CD4-positive, alpha-beta T cell treated with Interleukin-15 for 4 hours (primary cell): ENCODE measurements around the gene EXOSC10.
"Not testable (repeated sequence)": the region's sequence is repeated elsewhere in the genome, so short reads cannot be mapped to it uniquely, and the experiment has no call there.

Experiments used
- DNase-seq: peaks from one replicate; pipeline ENCODE4 v3.0.0-alpha.2; 2020; ENCODE audit warnings: low spot score

EXOSC10 gene

GRCh38 chr1:11044086-11044848 lies 55.4 kb downstream of the EXOSC10 start:
- DNase-seq = no peak

- no peak for DNase-seq
Observed at GRCh38 chr1:11042995-11043874, 56.4 kb downstream of the EXOSC10 start.

DNA sequence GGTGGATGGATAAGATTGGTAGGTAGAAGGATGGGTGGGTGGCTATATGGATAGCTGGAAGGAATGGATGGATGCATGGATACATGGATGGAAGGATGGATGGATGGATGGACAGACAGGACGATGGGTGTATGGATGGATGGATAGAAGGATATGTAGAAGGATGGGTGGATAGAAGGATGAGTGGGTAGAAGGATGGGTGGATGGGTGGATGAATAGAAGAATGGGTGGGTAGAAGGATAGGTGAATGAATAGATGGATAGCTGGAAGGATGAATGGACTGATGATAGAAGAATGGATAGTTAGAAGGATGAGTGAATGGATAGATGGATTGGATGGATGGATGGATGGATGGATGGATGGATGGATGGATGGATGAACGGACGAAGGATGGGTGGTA lies 57.6 kb downstream of the EXOSC10 start:
- DNase-seq = no peak

DNA sequence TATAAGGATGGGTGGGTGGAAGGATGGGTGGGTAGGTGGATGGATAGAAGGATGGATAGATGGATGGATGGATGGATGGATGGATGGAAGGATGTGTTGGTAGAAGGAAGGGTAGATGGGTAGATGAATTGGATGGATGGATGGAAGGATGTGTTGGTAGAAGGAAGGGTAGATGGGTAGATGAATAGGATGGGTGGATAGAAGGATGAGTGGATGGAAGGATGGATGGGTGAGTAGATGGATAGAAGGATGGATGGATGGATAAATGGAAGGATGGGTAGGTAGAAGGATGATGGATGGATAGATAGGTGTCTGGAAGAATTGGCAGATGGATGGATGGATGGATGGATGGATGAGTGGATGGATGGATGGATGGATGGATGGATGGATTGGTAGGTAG lies 58.6 kb downstream of the EXOSC10 start:
- no peak for DNase-seq

- not testable (repeated sequence) for DNase-seq
Observed at GRCh38 chr1:11040105-11040429, 59.6 kb downstream of the EXOSC10 start.

GRCh38 chr1:11039351-11040104 lies 60.1 kb downstream of the EXOSC10 start:
- DNase-seq = no peak

DNA sequence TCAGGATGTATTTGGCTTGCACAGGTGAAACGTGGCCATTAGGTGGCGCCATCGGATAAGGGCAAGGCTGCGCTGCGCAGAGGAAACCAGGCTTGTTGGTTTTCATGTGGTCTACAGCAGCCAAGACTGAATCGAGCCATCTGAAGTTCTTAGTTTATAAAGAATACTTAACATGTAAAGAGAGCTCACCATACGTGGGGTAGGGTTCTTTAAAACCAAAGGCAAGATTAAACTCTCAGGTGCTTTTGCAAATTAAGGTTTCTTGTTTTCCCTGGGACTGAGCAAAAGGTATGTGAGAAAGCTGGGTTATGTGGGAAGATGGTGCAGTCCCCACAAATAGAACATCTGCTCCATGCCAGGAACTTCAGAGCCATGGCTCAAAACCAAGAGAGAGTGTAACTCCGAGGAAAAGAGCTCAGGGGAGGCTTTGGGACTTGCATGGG lies 61.9 kb downstream of the EXOSC10 start:
- DNase-seq = peak; percentile 89

DNA sequence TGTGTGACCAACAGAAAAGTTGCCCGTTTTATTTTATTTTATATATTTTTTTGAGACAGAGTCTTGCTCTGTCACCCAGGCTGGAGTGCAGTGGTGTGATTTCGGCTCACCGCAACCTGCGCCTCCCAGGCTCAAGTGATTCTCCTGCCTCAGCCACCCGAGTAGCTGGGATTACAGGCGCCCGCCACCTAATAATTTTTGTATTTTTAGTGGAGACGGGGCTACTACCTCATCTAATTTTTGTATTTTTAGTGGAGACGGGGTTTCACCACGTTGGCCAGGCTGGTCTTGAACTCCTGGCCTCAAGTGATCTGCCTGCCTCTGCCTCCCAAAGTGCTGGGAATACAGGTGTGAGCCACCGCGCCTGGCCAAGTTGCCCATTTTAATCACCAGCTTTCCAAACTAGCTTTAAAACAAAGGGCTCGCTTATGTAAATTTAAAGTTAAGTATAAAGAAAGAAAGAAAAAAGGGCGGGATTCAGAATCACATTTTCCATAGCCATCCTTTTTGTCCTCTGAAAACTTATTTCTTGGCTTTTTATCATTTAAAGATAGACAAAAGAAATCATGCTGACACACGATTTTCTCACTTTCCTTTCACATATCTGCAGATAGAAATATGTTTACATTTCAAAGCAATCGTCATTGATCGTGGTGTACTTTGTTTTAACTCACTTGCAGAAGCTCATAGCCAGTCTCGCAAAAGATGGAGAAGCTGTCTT lies 62.5 kb downstream of the EXOSC10 start:
- not testable (repeated sequence) for DNase-seq

DNA sequence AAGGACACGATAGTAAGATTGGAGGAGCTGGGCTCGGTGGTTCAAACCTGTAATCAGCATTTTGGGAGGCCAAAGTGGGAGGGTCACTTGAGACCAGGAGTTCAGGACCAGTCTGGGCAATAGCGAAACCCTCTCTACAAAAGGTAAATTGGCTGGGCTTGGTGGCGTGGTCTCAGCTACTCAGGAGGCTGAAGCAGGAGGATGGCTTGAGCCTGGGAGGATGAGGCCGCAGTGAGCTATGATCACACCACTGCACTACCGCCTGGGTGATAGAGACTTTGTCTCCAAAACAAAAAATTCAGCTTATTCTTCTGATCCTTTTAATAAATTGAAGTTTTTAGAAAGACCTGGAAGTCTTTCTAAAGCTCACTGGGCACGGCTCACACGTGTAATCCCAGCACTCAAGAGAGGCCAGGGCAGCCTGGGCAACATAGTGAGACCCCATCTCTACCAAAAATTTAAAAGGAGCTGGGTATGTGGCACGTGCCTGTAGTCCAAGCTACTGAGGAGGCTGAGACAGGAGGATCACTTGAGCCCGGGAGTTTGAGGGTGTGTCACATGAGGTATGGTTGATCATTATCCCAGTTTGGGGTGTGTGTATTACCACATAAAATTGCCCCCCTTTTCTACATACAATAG lies 67.9 kb downstream of the EXOSC10 start:
- DNase-seq = no peak

DNA sequence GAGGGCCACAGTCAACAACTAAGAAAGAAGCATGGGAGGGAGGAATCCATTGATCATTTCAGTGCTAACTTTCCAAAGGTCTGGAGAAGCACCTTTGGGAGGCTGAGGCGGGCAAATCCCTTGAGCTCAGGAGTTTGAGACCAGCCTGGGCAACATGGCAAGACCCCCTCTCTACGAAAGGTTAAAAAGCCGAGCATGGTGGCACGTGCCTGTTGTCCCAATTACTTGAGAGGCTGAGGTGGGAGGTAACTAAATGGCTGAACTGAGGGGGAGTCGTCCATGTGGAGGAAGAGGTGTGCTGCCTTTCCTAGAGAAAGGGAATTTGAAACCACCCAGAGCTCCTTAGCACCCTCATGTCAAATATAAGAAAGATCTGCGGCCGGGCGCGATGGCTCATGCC lies 68.8 kb downstream of the EXOSC10 start:
- no peak for DNase-seq

DNA sequence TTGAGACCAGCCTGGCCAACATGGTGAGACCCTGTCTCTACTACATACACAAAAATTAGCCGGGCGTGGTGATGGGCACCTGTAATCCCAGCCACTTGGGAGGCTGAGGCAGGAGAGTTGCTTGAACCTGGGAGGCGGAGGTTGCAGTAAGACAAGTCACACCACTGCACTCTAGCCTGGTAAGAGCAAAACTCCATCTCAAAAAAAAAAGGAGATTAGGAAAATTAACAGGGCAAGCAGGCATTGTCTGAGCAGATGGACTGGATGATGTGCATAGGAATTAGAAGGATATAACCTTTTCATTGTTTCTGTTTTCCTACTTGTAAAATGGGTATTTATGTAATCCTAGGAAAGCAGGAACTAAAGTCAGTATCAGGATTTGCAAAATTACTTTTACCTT lies 71.7 kb downstream of the EXOSC10 start:
- no peak for DNase-seq

- DNase-seq = no peak
Observed at GRCh38 chr1:11027316-11027715, 72.4 kb downstream of the EXOSC10 start.

- DNase-seq = no peak
Observed at GRCh38 chr1:11026903-11027302, 72.8 kb downstream of the EXOSC10 start.

DNA sequence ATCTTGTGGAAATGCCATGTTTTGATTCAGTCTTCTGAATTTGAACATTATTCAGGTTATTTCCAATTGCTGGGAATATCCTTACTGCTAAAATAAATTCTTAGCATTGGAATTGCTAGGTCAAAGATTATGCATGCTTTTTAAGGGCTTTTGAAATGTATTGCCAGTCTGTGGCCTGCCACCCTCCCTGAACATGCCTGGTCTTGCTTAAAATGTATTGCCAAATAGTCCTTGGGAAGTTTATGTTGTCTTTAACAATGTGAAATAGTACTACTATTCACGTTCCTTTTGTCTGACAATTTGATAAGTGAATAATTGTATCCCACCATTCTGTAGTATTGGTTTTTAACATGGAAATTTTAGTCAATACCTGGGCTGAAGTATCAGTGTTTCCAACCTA lies 73.6 kb downstream of the EXOSC10 start:
- DNase-seq = no peak

- no peak for DNase-seq
Observed at GRCh38 chr1:11025618-11026017, 74.1 kb downstream of the EXOSC10 start.

DNA sequence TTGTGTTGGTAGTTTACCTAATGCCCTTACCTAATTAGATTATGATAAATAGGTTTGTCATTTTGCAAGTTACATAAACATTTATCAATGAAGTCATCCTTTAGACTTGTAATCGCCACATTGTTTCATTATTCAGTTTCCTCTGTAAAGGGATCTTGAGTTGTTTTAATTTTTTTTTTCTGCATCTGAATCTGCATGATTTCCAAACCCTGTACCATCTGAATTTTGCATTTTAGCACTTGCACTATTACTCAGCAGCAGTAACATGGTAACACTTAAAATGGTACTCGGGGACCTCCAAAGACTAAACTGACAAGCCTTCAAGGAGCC lies 74.8 kb downstream of the EXOSC10 start:
- no peak for DNase-seq

- DNase-seq = no peak
Observed at GRCh38 chr1:11024154-11024873, 75.4 kb downstream of the EXOSC10 start.

GRCh38 chr1:11023201-11023600 lies 76.5 kb downstream of the EXOSC10 start:
- DNase-seq = no peak

GRCh38 chr1:11019971-11020370 lies 79.7 kb downstream of the EXOSC10 start:
- DNase-seq = no peak

DNA sequence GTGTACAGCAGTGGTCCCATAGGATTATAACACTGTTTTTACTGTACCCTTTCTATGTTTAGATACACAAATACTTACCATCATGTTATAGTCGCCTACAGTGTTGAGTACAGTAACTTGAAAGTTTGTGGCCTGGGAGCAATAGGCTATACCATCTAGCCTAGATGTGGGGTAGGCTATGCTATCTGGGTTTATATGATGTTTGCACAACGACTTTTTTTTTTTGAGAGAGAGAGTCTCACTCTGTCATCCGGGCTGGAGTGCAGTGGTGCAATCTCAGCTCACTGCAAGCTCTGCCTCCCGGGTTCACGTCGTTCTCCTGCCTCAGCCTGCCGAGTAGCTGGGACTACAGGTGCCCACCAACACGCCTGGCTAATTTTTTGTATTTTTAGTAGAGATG lies 80.3 kb downstream of the EXOSC10 start:
- DNase-seq = not testable (repeated sequence)
